PFSK-1 (cell line): Measurements from ENCODE around the gene SLC1A2.

Experiments used
- POLR2AphosphoS5 ChIP-seq: IDR thresholded peaks from 2 replicates; pipeline ENCODE4 v1.6.1; 2012; ENCODE audit warnings: low read depth, mild to moderate bottlenecking, control low read depth, low read length, moderate library complexity
- TF ChIP-seq, protein P1 (sequence below), 2 experiments: IDR thresholded peaks; 2 replicates each; pipeline versions ENCODE4 v1.6.1 to v1.8.0; 2011 to 2012; ENCODE audit warnings: low read depth in 2 of 2, low read length in 2 of 2, control low read depth in 1 of 2, inconsistent platforms in 1 of 2, mild to moderate bottlenecking in 1 of 2, moderate library complexity in 1 of 2; ENCODE audit not compliant: insufficient read depth in 1 of 2

DNA sequence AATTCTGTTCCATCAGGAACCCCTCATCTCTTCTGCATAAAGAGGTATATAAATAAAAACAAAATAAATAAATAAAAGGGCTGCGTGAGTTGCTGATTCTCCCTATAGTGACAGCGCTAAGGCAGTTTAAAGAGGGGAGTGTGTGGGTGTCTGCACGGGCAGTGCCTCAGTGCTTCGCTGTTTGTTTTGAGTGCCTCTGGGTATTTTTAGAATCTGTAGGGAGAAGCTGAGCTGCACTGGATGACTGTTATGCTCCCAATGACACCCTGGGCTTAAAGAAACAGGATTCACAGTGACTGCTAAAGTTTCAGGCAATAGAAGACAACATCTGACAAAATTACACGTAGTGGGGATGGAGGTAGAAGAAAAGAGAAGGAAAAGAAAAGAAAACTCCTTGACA lies 38.8 kb downstream of the SLC1A2 start:
- TF ChIP-seq, protein P1, sequence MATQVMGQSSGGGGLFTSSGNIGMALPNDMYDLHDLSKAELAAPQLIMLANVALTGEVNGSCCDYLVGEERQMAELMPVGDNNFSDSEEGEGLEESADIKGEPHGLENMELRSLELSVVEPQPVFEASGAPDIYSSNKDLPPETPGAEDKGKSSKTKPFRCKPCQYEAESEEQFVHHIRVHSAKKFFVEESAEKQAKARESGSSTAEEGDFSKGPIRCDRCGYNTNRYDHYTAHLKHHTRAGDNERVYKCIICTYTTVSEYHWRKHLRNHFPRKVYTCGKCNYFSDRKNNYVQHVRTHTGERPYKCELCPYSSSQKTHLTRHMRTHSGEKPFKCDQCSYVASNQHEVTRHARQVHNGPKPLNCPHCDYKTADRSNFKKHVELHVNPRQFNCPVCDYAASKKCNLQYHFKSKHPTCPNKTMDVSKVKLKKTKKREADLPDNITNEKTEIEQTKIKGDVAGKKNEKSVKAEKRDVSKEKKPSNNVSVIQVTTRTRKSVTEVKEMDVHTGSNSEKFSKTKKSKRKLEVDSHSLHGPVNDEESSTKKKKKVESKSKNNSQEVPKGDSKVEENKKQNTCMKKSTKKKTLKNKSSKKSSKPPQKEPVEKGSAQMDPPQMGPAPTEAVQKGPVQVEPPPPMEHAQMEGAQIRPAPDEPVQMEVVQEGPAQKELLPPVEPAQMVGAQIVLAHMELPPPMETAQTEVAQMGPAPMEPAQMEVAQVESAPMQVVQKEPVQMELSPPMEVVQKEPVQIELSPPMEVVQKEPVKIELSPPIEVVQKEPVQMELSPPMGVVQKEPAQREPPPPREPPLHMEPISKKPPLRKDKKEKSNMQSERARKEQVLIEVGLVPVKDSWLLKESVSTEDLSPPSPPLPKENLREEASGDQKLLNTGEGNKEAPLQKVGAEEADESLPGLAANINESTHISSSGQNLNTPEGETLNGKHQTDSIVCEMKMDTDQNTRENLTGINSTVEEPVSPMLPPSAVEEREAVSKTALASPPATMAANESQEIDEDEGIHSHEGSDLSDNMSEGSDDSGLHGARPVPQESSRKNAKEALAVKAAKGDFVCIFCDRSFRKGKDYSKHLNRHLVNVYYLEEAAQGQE (IDR thresholded peaks at IDR 0.05; ENCODE audit: insufficient read depth in 1 of 2, low read depth in 2 of 2, low read length in 2 of 2) = no peak
- TF ChIP-seq POLR2AphosphoS5 = no peak
